Measurements from ENCODE around the gene YPEL3.

Gene YPEL3

DNA sequence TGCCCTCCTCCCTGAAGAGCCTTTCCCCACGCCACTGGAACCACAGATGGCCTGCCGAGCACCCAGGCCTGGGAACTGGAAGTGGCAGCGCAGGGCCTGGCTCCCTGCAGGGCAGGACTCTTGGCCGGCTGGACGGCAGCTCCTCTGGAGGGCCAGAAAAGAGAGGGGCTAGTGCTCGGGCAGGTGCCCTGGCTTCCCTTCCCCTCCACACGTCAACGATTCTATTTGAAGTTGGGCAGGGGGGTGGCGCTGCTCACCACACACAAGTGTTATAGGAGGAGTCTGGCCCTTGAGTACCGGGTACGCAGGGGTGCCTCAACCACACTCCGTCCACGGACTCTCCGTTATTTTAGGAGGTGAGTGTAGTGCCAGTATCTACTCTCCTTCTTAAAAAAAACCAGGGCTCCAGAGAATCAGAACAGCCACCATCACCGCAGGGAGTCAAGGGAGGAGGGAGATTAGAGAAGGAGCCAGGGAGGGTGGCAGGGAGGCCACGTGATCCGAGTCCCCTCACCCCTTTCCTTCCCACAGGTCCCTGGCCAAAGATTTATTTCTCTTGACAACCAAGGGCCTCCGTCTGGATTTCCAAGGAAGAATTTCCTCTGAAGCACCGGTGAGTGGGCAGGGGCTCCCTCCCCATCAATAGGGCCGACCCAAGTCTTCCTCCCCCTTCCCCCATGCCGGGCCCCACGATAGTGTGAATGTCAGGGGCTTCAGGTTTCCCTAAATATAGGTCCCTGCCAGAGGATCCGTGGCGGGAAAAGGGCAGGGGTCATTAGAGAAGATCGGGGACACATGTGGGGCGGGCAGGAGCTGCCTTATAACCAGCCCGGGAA lies 31.9 kb downstream of the YPEL3 start:
- Histone ChIP-seq H2AFZ (ENCODE audit: insufficient read depth, low read length, poor library complexity) (peak overlapping the region; percentile 5), H3K4ac (ENCODE audit: low read depth, low read length) (peak overlapping the region; percentile 54), H3K4me3 (ENCODE audit: low read depth, low read length) (peak overlapping the region; percentile 86), H4K12ac (ENCODE audit: low read depth, low read length) (peak overlapping the region; percentile 56), H2AK5ac (ENCODE audit: low read length) (peak overlapping the region; percentile 86), H3K18ac (ENCODE audit: low read length) (peak overlapping the region; percentile 68), H3K79me1 (ENCODE audit: low read length) (peaks cover 19% of the 10 kb centered on the region), H3K23ac (ENCODE audit: low read length) (no peak overlapping the region), H2BK5ac (ENCODE audit: low read depth, low read length, poor library complexity) (peak overlapping the region; percentile 85), H3K4me2 (ENCODE audit: low read length) (peak overlapping the region; percentile 96), H4K91ac (ENCODE audit: low read depth, low read length) (peak overlapping the region; percentile 93), H3K4me1 (ENCODE audit: control insufficient read depth in 1 of 2, insufficient read depth in 2 of 2, low read length in 2 of 2) (peaks cover 24 to 33% of the 10 kb centered on the region in 2 experiments), H3K14ac (ENCODE audit: low read length) (peak overlapping the region; percentile 90), H2BK120ac (ENCODE audit: insufficient read depth, low read length, poor library complexity) (peak overlapping the region; percentile 73), H3K27me3 (ENCODE audit: insufficient read depth, low read length) (no peaks in the 10 kb centered on the region), H3K27ac (ENCODE audit: low read depth, low read length) (peak overlapping the region; percentile 100), H2BK12ac (ENCODE audit: low read length) (peak overlapping the region; percentile 8), H3K9ac (ENCODE audit: low read length) (peak overlapping the region; percentile 45), H3K79me2 (ENCODE audit: control insufficient read depth, insufficient read depth, low read length, poor library complexity) (peaks cover 26% of the 10 kb centered on the region), H4K8ac (ENCODE audit: low read depth, low read length) (peak overlapping the region; percentile 83), H3K36me3 (ENCODE audit: control insufficient read depth in 1 of 2, insufficient read depth in 2 of 2, low read length in 2 of 2) (peaks cover 22% of the 10 kb centered on the region in 2 experiments), H3K9me3 (ENCODE audit: insufficient read depth, low read depth, low read length) (no peaks in the 10 kb centered on the region)
- WGBS (ENCODE audit: extremely low coverage, insufficient coverage, insufficient read length) = no CpG with 5 or more reads among the region's 27 CpGs
- no peak for DNase-seq

DNA sequence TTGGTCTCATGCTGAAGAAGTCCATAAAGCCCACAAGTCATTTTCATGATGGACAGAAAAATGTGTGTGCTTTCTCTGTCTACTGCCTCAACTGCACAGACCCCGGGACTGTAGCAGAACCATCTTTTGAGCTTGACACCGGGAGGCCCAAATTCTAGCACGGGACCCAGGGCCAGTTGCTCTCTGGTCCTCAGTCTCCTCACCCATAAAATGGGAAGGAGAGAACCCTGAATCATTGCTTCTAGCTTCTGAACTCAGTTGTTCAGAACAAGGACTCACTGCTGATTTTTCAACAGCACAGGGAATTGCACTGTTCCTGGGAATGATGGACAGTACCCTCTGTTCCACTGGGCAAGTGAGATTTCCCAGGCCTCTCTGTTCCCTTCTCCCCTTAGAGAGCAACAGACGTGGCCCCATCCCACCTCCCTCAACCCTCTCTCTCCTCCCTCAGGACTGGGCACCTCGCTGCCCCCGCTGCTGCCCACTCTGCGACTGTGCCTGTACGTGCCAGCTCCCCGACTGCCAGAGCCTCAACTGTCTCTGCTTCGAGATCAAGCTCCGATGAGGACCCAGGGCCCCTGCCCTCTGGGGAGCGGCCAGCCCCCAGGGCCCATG lies 32.6 kb downstream of the YPEL3 start:
- Histone ChIP-seq H3K27ac (ENCODE audit: low read depth, low read length) (no peak overlapping the region), H3K4me2 (ENCODE audit: low read length) (peak overlapping the region; percentile 96), H3K9ac (ENCODE audit: low read length) (no peak overlapping the region), H3K23ac (ENCODE audit: low read length) (no peak overlapping the region), H4K91ac (ENCODE audit: low read depth, low read length) (peak overlapping the region; percentile 93), H2AK5ac (ENCODE audit: low read length) (peak overlapping the region; percentile 86), H2BK5ac (ENCODE audit: low read depth, low read length, poor library complexity) (peak overlapping the region; percentile 10), H3K4me1 (ENCODE audit: control insufficient read depth in 1 of 2, insufficient read depth in 2 of 2, low read length in 2 of 2) (peaks cover 24 to 33% of the 10 kb centered on the region in 2 experiments), H3K79me2 (ENCODE audit: control insufficient read depth, insufficient read depth, low read length, poor library complexity) (peaks cover 26% of the 10 kb centered on the region), H3K4me3 (ENCODE audit: low read depth, low read length) (no peak overlapping the region), H2BK120ac (ENCODE audit: insufficient read depth, low read length, poor library complexity) (peak overlapping the region; percentile 73), H4K8ac (ENCODE audit: low read depth, low read length) (peak overlapping the region; percentile 83), H3K79me1 (ENCODE audit: low read length) (peaks cover 19% of the 10 kb centered on the region), H2BK12ac (ENCODE audit: low read length) (no peak overlapping the region), H3K27me3 (ENCODE audit: insufficient read depth, low read length) (no peaks in the 10 kb centered on the region), H3K14ac (ENCODE audit: low read length) (peak overlapping the region; percentile 53), H2AFZ (ENCODE audit: insufficient read depth, low read length, poor library complexity) (peak overlapping the region; percentile 5), H3K36me3 (ENCODE audit: control insufficient read depth in 1 of 2, insufficient read depth in 2 of 2, low read length in 2 of 2) (peaks cover 15% of the 10 kb centered on the region in 2 experiments), H3K18ac (ENCODE audit: low read length) (peak overlapping the region; percentile 68), H3K9me3 (ENCODE audit: insufficient read depth, low read depth, low read length) (no peaks in the 10 kb centered on the region), H4K12ac (ENCODE audit: low read depth, low read length) (peak overlapping the region; percentile 56), H3K4ac (ENCODE audit: low read depth, low read length) (peak overlapping the region; percentile 50)
- no peak for DNase-seq
- WGBS (ENCODE audit: extremely low coverage, insufficient coverage, insufficient read length) = no CpG with 5 or more reads among the region's 12 CpGs

DNA sequence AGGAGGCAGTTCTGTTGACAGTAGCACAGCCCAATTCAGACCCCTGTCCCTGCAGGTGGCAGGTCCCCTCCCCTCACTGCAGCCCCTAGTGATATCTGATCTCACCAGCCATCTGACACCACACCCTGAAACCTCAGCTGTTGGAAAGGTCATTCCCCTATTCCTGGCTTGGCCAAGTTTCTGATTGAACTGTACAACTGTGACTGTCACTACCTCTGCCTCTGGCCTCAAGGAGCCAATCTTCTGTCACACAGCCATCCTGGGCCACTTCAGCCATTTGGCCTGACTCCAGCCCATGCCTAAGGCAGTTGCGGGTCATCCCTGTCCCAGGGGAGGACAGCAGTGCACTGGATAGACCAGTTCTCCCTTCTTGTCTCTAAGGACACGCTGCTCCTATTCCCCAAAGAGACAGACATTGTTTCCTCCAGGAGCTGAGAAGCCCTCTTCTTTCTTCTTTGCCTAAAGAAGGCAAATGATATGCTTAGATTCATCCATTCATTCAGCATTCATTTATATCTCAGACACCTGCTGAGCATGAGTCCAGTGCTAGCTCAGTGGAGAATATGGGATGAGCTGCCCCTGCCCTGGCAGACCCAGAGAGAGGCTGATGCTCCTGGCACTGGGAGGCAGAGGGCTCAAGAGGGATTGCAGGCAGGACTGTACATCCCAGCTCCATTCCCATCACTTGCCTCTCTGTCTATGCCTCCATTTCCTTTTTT lies 35.0 kb downstream of the YPEL3 start:
- Histone ChIP-seq H2AK5ac (ENCODE audit: low read length) (no peak overlapping the region), H3K36me3 (ENCODE audit: control insufficient read depth in 1 of 2, insufficient read depth in 2 of 2, low read length in 2 of 2) (peaks cover 0 to 1% of the 10 kb centered on the region in 2 experiments), H3K14ac (ENCODE audit: low read length) (no peak overlapping the region), H3K27ac (ENCODE audit: low read depth, low read length) (no peak overlapping the region), H3K4ac (ENCODE audit: low read depth, low read length) (no peak overlapping the region), H2BK120ac (ENCODE audit: insufficient read depth, low read length, poor library complexity) (no peak overlapping the region), H2AFZ (ENCODE audit: insufficient read depth, low read length, poor library complexity) (no peak overlapping the region), H3K4me2 (ENCODE audit: low read length) (no peak overlapping the region), H3K4me1 (ENCODE audit: control insufficient read depth in 1 of 2, insufficient read depth in 2 of 2, low read length in 2 of 2) (peaks cover 15 to 21% of the 10 kb centered on the region in 2 experiments), H4K12ac (ENCODE audit: low read depth, low read length) (no peak overlapping the region), H2BK12ac (ENCODE audit: low read length) (no peak overlapping the region), H3K79me2 (ENCODE audit: control insufficient read depth, insufficient read depth, low read length, poor library complexity) (peaks cover 12% of the 10 kb centered on the region), H3K18ac (ENCODE audit: low read length) (no peak overlapping the region), H3K27me3 (ENCODE audit: insufficient read depth, low read length) (no peaks in the 10 kb centered on the region), H3K9me3 (ENCODE audit: insufficient read depth, low read depth, low read length) (no peaks in the 10 kb centered on the region), H3K23ac (ENCODE audit: low read length) (no peak overlapping the region), H3K79me1 (ENCODE audit: low read length) (peaks cover 14% of the 10 kb centered on the region), H4K8ac (ENCODE audit: low read depth, low read length) (no peak overlapping the region), H3K4me3 (ENCODE audit: low read depth, low read length) (no peak overlapping the region), H3K9ac (ENCODE audit: low read length) (no peak overlapping the region), H4K91ac (ENCODE audit: low read depth, low read length) (no peak overlapping the region), H2BK5ac (ENCODE audit: low read depth, low read length, poor library complexity) (no peak overlapping the region)
- peak; percentile 71 to 79 for DNase-seq
- no CpG with 5 or more reads among the region's 2 CpGs for WGBS (ENCODE audit: extremely low coverage, insufficient coverage, insufficient read length)

DNA sequence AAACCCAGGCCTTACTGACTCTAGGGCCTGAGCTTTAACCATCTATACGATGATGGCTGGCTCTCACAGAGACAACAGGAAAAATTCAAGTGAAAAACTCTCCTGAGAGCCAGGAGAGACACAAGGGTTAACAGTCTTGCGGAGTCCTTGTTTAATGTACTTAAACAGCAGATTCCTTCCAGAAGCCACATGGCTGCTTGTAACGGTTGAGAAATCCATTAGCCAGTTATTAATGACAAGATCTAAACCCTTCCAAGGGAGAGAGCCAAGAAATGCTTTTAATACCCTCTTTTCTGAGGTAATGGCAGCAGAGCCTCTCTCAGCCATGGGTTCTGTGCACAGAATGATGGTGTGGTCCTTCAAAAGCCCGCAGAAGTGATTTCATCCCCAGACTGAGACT lies 35.7 kb downstream of the YPEL3 start:
- no peak overlapping the region for H4K91ac ChIP-seq (ENCODE audit: low read depth, low read length)
- H3K4me3 ChIP-seq (ENCODE audit: low read depth, low read length) = no peak overlapping the region
- no CpG with 5 or more reads among the region's 4 CpGs for WGBS (ENCODE audit: extremely low coverage, insufficient coverage, insufficient read length)
- H3K4me2 ChIP-seq (ENCODE audit: low read length) = no peak overlapping the region
- H2AK5ac ChIP-seq (ENCODE audit: low read length) = no peak overlapping the region
- peaks cover 0 to 1% of the 10 kb centered on the region in 2 experiments for H3K36me3 ChIP-seq (ENCODE audit: control insufficient read depth in 1 of 2, insufficient read depth in 2 of 2, low read length in 2 of 2)
- H3K79me2 ChIP-seq (ENCODE audit: control insufficient read depth, insufficient read depth, low read length, poor library complexity) = peaks cover 8% of the 10 kb centered on the region
- no peak overlapping the region for H2AFZ ChIP-seq (ENCODE audit: insufficient read depth, low read length, poor library complexity)
- no peak overlapping the region for H3K27ac ChIP-seq (ENCODE audit: low read depth, low read length)
- H3K23ac ChIP-seq (ENCODE audit: low read length) = no peak overlapping the region
- no peak for DNase-seq
- H3K79me1 ChIP-seq (ENCODE audit: low read length) = peaks cover 10% of the 10 kb centered on the region
- no peak overlapping the region for H3K18ac ChIP-seq (ENCODE audit: low read length)
- no peak overlapping the region for H4K8ac ChIP-seq (ENCODE audit: low read depth, low read length)
- H3K14ac ChIP-seq (ENCODE audit: low read length) = no peak overlapping the region
- peaks cover 15 to 21% of the 10 kb centered on the region in 2 experiments for H3K4me1 ChIP-seq (ENCODE audit: control insufficient read depth in 1 of 2, insufficient read depth in 2 of 2, low read length in 2 of 2)
- no peak overlapping the region for H3K9ac ChIP-seq (ENCODE audit: low read length)
- no peak overlapping the region for H2BK12ac ChIP-seq (ENCODE audit: low read length)
- no peaks in the 10 kb centered on the region for H3K9me3 ChIP-seq (ENCODE audit: insufficient read depth, low read depth, low read length)
- H3K27me3 ChIP-seq (ENCODE audit: insufficient read depth, low read length) = no peaks in the 10 kb centered on the region
- no peak overlapping the region for H2BK5ac ChIP-seq (ENCODE audit: low read depth, low read length, poor library complexity)
- no peak overlapping the region for H3K4ac ChIP-seq (ENCODE audit: low read depth, low read length)
- H2BK120ac ChIP-seq (ENCODE audit: insufficient read depth, low read length, poor library complexity) = no peak overlapping the region
- no peak overlapping the region for H4K12ac ChIP-seq (ENCODE audit: low read depth, low read length)
